HepG2 (cell line): ENCODE data around the gene SYMPK. TPM values are rescaled to one million over a fixed set of nuclear protein-coding genes. Genes with fewer than 3 reads are reported as not detected.

Experiments used
- BORCS8-MEF2B ChIP-seq: sonication (generic); formaldehyde crosslinking; IDR thresholded peaks from 2 replicates; pipeline ENCODE4 v1.8.0; 2022; ENCODE audit warnings: mild to moderate bottlenecking, missing genetic modification reagents
- E2F1 ChIP-seq: sonication (generic); formaldehyde crosslinking; IDR thresholded peaks from 2 replicates; pipeline ENCODE4 v1.5.0; 2020; ENCODE audit warnings: missing genetic modification reagents
- EEA1 ChIP-seq: sonication (generic); formaldehyde crosslinking; IDR thresholded peaks from 2 replicates; pipeline ENCODE4 v1.5.1; 2020; ENCODE audit warnings: mild to moderate bottlenecking, missing genetic modification reagents, borderline replicate concordance
- FOXP1 ChIP-seq, 2 experiments: fragments of 450-650 bp in 1 of 2; IDR thresholded peaks; 2 replicates each; pipeline ENCODE4 v1.6.1; 2017 to 2018; ENCODE audit warnings: antibody characterized with exemption in 1 of 2
- GLI4 ChIP-seq: sonication (generic); formaldehyde crosslinking; IDR thresholded peaks from 2 replicates; pipeline ENCODE4 v1.5.1; 2020; ENCODE audit warnings: missing genetic modification reagents, mild to moderate bottlenecking, moderate library complexity, borderline replicate concordance
- MYC ChIP-seq: sonication (generic); formaldehyde crosslinking; IDR thresholded peaks from 2 replicates; pipeline ENCODE4 v1.9.0; 2021; ENCODE audit warnings: missing genetic modification reagents, borderline replicate concordance
- RBFOX2 ChIP-seq: fragments of 200-400 bp; formaldehyde crosslinking; IDR thresholded peaks from 2 replicates; pipeline ENCODE4 v1.6.1; 2017; ENCODE audit warnings: low read depth, mild to moderate bottlenecking, low read length
- TRIM24 ChIP-seq: sonication (generic); formaldehyde crosslinking; IDR thresholded peaks from 2 replicates; pipeline ENCODE4 v1.8.0; 2022; ENCODE audit warnings: mild to moderate bottlenecking, missing genetic modification reagents
- ZBTB7A ChIP-seq: sonication (generic); formaldehyde crosslinking; IDR thresholded peaks from 2 replicates; pipeline ENCODE4 v1.8.0; 2022; ENCODE audit warnings: mild to moderate bottlenecking, missing genetic modification reagents
- ZFX ChIP-seq: sonication (generic); formaldehyde crosslinking; IDR thresholded peaks from 2 replicates; pipeline ENCODE4 v1.4.0; 2020; ENCODE audit warnings: mild to moderate bottlenecking, low read depth, missing genetic modification reagents, moderate library complexity
- ZNF205 ChIP-seq: IDR thresholded peaks from 2 replicates; pipeline ENCODE4 v1.6.1; 2018; ENCODE audit warnings: missing biosample characterization, missing genetic modification reagents
- ZNF354B ChIP-seq: sonication (generic); formaldehyde crosslinking; IDR thresholded peaks from 2 replicates; pipeline ENCODE4 v1.8.0; 2022; ENCODE audit warnings: mild to moderate bottlenecking, missing genetic modification reagents
- ZNF556 ChIP-seq: sonication (generic); formaldehyde crosslinking; IDR thresholded peaks from 2 replicates; pipeline ENCODE4 v1.4.0; 2020; ENCODE audit warnings: mild to moderate bottlenecking, missing genetic modification reagents, borderline replicate concordance
- ZNF572 ChIP-seq: sonication (generic); formaldehyde crosslinking; IDR thresholded peaks from 2 replicates; pipeline ENCODE4 v1.5.1; 2020; ENCODE audit warnings: mild to moderate bottlenecking, missing genetic modification reagents
- polyA plus RNA-seq, 8 experiments: library from polyadenylated mRNA; depleted of rRNA in 3 of 8; stranded (reverse) in 7 of 8; unstranded in 1 of 8; fragments of >200 nt; fragmentation: Illumina TruSeq in 4 of 8; extraction: Trizol in 4 of 8; gene quantifications; 2 replicates each; pipeline versions ENCODE4 v1.2.1 to v1.2.3, GENCODE V29; 2011 to 2016; ENCODE audit warnings: low read depth in 4 of 8, missing spikeins in 1 of 8, mixed read lengths in 1 of 8; ENCODE audit not compliant: insufficient read depth in 1 of 8
- total RNA-seq, 5 experiments: library from RNA; depleted of rRNA; stranded (reverse); fragments of >200 nt; fragmentation: Illumina TruSeq; extraction: Trizol; gene quantifications; 2 replicates each; pipeline ENCODE4 v1.2.3, GENCODE V29; 2016; ENCODE audit warnings: low read depth in 1 of 5
- TF ChIP-seq, protein P1 (sequence below), 2 experiments: fragments of 450-650 bp in 1 of 2; sonication (generic) in 1 of 2; formaldehyde crosslinking in 1 of 2; IDR thresholded peaks; 2 replicates each; pipeline versions ENCODE4 v1.6.1 to v1.8.0; 2016 to 2022; ENCODE audit warnings: antibody characterized with exemption in 1 of 2, mild to moderate bottlenecking in 1 of 2, missing genetic modification reagents in 1 of 2

SYMPK gene
- total and polyA plus RNA-seq, 2 of the 13 experiments (the other 11 are each of a cell fraction or from before 2014, with no cell fraction given), result 21.9 to 55.7 TPM

GRCh38 chr19:45865269-45865948 is 2.5 kb upstream of the SYMPK start (continued):
- TF ChIP-seq ZNF205 (CRISPR knock-in tag) (no peak), ZBTB7A (CRISPR knock-in tag) (peak; percentile 52; the same call in 1 of the 2 replicates), ZFX (CRISPR knock-in tag) (peak; percentile 11; the same call in 1 of the 2 replicates), MYC (CRISPR knock-in tag) (0 out of 2 replicates have a peak, but pooled peaks have one; percentile 21), EEA1 (CRISPR knock-in tag) (0 out of 2 replicates have a peak, but pooled peaks have one; percentile 20), RBFOX2 (peak; percentile 51; the same call in 1 of the 2 replicates), ZNF354B (CRISPR knock-in tag) (no peak), ZNF572 (CRISPR knock-in tag) (0 out of 2 replicates have a peak, but pooled peaks have one; percentile 41), ZNF556 (CRISPR knock-in tag) (no peak), FOXP1 (IDR thresholded peaks at IDR 0.05) (no peak), FOXP1 (CRISPR knock-in tag; IDR thresholded peaks at IDR 0.05) (no peak), BORCS8-MEF2B (no peak), TRIM24 (no peak), E2F1 (CRISPR knock-in tag) (no peak), GLI4 (CRISPR knock-in tag) (peak; percentile 43; the same call in 1 of the 2 replicates)
- TF ChIP-seq, protein P1, sequence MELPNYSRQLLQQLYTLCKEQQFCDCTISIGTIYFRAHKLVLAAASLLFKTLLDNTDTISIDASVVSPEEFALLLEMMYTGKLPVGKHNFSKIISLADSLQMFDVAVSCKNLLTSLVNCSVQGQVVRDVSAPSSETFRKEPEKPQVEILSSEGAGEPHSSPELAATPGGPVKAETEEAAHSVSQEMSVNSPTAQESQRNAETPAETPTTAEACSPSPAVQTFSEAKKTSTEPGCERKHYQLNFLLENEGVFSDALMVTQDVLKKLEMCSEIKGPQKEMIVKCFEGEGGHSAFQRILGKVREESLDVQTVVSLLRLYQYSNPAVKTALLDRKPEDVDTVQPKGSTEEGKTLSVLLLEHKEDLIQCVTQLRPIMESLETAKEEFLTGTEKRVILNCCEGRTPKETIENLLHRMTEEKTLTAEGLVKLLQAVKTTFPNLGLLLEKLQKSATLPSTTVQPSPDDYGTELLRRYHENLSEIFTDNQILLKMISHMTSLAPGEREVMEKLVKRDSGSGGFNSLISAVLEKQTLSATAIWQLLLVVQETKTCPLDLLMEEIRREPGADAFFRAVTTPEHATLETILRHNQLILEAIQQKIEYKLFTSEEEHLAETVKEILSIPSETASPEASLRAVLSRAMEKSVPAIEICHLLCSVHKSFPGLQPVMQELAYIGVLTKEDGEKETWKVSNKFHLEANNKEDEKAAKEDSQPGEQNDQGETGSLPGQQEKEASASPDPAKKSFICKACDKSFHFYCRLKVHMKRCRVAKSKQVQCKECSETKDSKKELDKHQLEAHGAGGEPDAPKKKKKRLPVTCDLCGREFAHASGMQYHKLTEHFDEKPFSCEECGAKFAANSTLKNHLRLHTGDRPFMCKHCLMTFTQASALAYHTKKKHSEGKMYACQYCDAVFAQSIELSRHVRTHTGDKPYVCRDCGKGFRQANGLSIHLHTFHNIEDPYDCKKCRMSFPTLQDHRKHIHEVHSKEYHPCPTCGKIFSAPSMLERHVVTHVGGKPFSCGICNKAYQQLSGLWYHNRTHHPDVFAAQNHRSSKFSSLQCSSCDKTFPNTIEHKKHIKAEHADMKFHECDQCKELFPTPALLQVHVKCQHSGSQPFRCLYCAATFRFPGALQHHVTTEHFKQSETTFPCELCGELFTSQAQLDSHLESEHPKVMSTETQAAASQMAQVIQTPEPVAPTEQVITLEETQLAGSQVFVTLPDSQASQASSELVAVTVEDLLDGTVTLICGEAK (IDR thresholded peaks at IDR 0.05), result no peak
- TF ChIP-seq, protein P1 (CRISPR knock-in tag; IDR thresholded peaks at IDR 0.05), result 0 out of 2 replicates have a peak, but pooled peaks have one; percentile 3
